Hematopoietic multipotent progenitor cell treated with erythropoietin and hydrocortisone succinate and interleukin-3 and kit ligand, for 6 days (in vitro differentiated cells): ENCODE measurements around the gene MYH14.

Experiments used
- DNase-seq: peaks from one replicate; pipeline ENCODE4 v3.0.0-alpha.2; 2015

The MYH14 gene

GRCh38 chr19:50195224-50195623, 8.2 kb upstream of the MYH14 start:
- no peak for DNase-seq

GRCh38 chr19:50196322-50196932, 7.0 kb upstream of the MYH14 start:
- DNase-seq = no peak

- no peak for DNase-seq
These were observed 6.1 kb upstream of the MYH14 start for GRCh38 chr19:50197348-50197747.

- DNase-seq = no peak
These were observed 4.8 kb upstream of the MYH14 start for GRCh38 chr19:50198431-50199258.

GRCh38 chr19:50199259-50199555, 4.2 kb upstream of the MYH14 start:
- no peak for DNase-seq

GRCh38 chr19:50202386-50202785, 1.0 kb upstream of the MYH14 start:
- no peak for DNase-seq

- DNase-seq = no peak
These were observed 501 bp upstream of the MYH14 start for GRCh38 chr19:50202962-50203280.

GRCh38 chr19:50204081-50204428, 633 bp downstream of the MYH14 start:
- no peak for DNase-seq

- DNase-seq = no peak
These were observed 1.6 kb downstream of the MYH14 start for GRCh38 chr19:50204811-50205675.

- no peak for DNase-seq
These were observed 2.3 kb downstream of the MYH14 start for GRCh38 chr19:50205681-50206138.

- DNase-seq = no peak
These were observed 2.8 kb downstream of the MYH14 start for GRCh38 chr19:50206191-50206590.

- no peak for DNase-seq
These were observed 4.3 kb downstream of the MYH14 start for GRCh38 chr19:50207730-50208129.

GRCh38 chr19:50209131-50209530, 5.7 kb downstream of the MYH14 start:
- DNase-seq = no peak

- no peak for DNase-seq
These were observed 7.0 kb downstream of the MYH14 start for GRCh38 chr19:50210425-50210824.

GRCh38 chr19:50213925-50214324, 10.5 kb downstream of the MYH14 start:
- no peak for DNase-seq

GRCh38 chr19:50214699-50215543, 11.5 kb downstream of the MYH14 start:
- no peak for DNase-seq

- no peak for DNase-seq
These were observed 12.4 kb downstream of the MYH14 start for GRCh38 chr19:50215820-50216219.

- no peak for DNase-seq
These were observed 17.7 kb downstream of the MYH14 start for GRCh38 chr19:50221087-50221486.

- DNase-seq = no peak
These were observed 19.4 kb downstream of the MYH14 start for GRCh38 chr19:50222691-50223438.

- no peak for DNase-seq
These were observed 20.0 kb downstream of the MYH14 start for GRCh38 chr19:50223439-50223716.

GRCh38 chr19:50224986-50225747, 21.7 kb downstream of the MYH14 start:
- DNase-seq = no peak

GRCh38 chr19:50226536-50226935, 23.1 kb downstream of the MYH14 start:
- DNase-seq = no peak
